Effector memory CD8-positive, alpha-beta T cell (primary cell): ENCODE data around the gene NPFF.
"Not testable (repeated sequence)": the region's sequence is repeated elsewhere in the genome, so short reads cannot be mapped to it uniquely, and the experiment has no call there.

Experiments
- ATAC-seq: fragments of 150-1000 bp; cut with Tn5 transposase; replicated peaks from 2 replicates; pipeline ENCODE4 v1.10.0; 2021; ENCODE audit warnings: mild to moderate bottlenecking, moderate library complexity
- DNase-seq, 3 experiments: peaks; one replicate each; pipeline ENCODE4 v3.0.0; 2021
- H3K27ac Mint-ChIP-seq, 2 donors: one replicate each; pipeline ENCODE4 v1.8.0; 2022; ENCODE audit warnings: mild to moderate bottlenecking in 2 of 2, mixed read lengths in 2 of 2, moderate library complexity in 2 of 2
- H3K27me3 Mint-ChIP-seq, 2 donors: one replicate each; pipeline ENCODE4 v1.8.0; 2022; ENCODE audit warnings: mixed read lengths in 2 of 2
- H3K36me3 Mint-ChIP-seq: one replicate; pipeline ENCODE4 v1.8.0; 2022; ENCODE audit warnings: mild to moderate bottlenecking, moderate library complexity, mixed read lengths; ENCODE audit not compliant: insufficient read depth
- H3K4me1 Mint-ChIP-seq, 2 donors: one replicate each; pipeline ENCODE4 v1.8.0; 2022; ENCODE audit warnings: low read depth in 2 of 2, mixed read lengths in 2 of 2
- H3K4me3 Mint-ChIP-seq, 2 donors: one replicate each; pipeline ENCODE4 v1.8.0; 2022; ENCODE audit warnings: mild to moderate bottlenecking in 2 of 2, mixed read lengths in 2 of 2, moderate library complexity in 2 of 2
- H3K9me3 Mint-ChIP-seq, 2 donors: one replicate each; pipeline ENCODE4 v1.8.0; 2022; ENCODE audit warnings: mixed read lengths in 2 of 2
- total RNA-seq, 9 experiments: gene quantifications; one replicate each; lab custom pipeline; 2026; lab: John Stamatoyannopoulos, UW

The NPFF gene
- 0 to 0.68 (median 0.11) reads per million in 9 experiments for total RNA-seq

- peak within 1 kb of the TSS in 1 of 2 donors; percentile 81 for H3K27ac Mint-ChIP-seq
Measured at GRCh38 chr12:53506881-53507602, at the start of gene NPFF. TSS of gene NPFF (minus strand) at chr12:53507484. CDS start at chr12:53507474, 10 bp downstream.

GRCh38 chr12:53552361-53553327 is 45.4 kb upstream of the NPFF start:
- Mint-ChIP-seq H3K27ac (peak overlapping the region in 1 of 2 donors; percentile 44), H3K27me3 (no peaks in the 10 kb centered on the region), H3K4me1 (no peaks in the 10 kb centered on the region), H3K9me3 (no peaks in the 10 kb centered on the region), H3K36me3 (peaks cover 25% of the 10 kb centered on the region), H3K4me3 (no peak overlapping the region)
- no peak for DNase-seq
- no peak for ATAC-seq

More at GRCh38 chr12:53506881-53507602, at the start of gene NPFF:
- no peak within 1 kb of the TSS for H3K4me3 Mint-ChIP-seq
- DNase-seq, result no peak
- no peak for ATAC-seq
- peaks cover 5% of the 10 kb centered on the region for H3K36me3 Mint-ChIP-seq
- H3K4me1 Mint-ChIP-seq, result peaks cover 10 to 13% of the 10 kb centered on the region in 2 donors
- H3K27me3 Mint-ChIP-seq, result no peaks in the 10 kb centered on the region
- H3K9me3 Mint-ChIP-seq, result no peaks in the 10 kb centered on the region

DNA sequence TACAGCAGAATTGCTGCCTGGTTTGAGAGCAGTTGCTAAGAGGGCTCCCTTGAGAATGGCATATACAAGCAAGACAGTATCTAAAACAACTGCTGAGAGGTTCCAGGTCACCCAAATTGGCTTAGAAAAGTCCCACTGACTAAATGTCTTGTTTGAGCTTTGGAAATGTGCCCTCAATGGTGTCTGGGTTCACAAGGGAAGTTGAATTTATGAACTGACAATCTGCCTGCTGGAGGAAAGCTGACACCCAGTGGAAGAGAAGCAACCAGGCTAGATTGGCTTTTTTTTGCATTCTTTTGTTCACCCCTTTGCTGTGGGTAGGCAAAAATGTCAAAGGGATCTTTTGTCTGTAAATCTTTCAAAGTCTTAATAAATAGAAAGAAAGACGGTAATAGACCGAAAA is 44.6 kb upstream of the NPFF start:
- Mint-ChIP-seq H3K27me3 (no peaks in the 10 kb centered on the region), H3K4me1 (no peaks in the 10 kb centered on the region), H3K9me3 (no peaks in the 10 kb centered on the region), H3K36me3 (peaks cover 32% of the 10 kb centered on the region), H3K27ac (no peak overlapping the region), H3K4me3 (no peak overlapping the region)
- no peak for ATAC-seq
- no peak for DNase-seq

- Mint-ChIP-seq H3K36me3 (peaks cover 43% of the 10 kb centered on the region), H3K4me1 (no peaks in the 10 kb centered on the region), H3K27me3 (no peaks in the 10 kb centered on the region), H3K27ac (no peak overlapping the region), H3K9me3 (no peaks in the 10 kb centered on the region), H3K4me3 (no peak overlapping the region)
- DNase-seq (no peak), ATAC-seq (no peak)
Measured at GRCh38 chr12:53550595-53550994, 43.3 kb upstream of the NPFF start.

GRCh38 chr12:53550131-53550530 is 42.8 kb upstream of the NPFF start:
- not testable (repeated sequence) for H3K9me3 Mint-ChIP-seq, DNase-seq, H3K27ac Mint-ChIP-seq, ATAC-seq, H3K4me1 Mint-ChIP-seq, H3K4me3 Mint-ChIP-seq, H3K27me3 Mint-ChIP-seq
- H3K36me3 Mint-ChIP-seq, result peaks cover 43% of the 10 kb centered on the region

GRCh38 chr12:53548354-53548753 is 41.1 kb upstream of the NPFF start:
- not testable (repeated sequence) for DNase-seq, H3K27me3 Mint-ChIP-seq, H3K4me1 Mint-ChIP-seq, H3K9me3 Mint-ChIP-seq, H3K4me3 Mint-ChIP-seq, ATAC-seq
- Mint-ChIP-seq H3K27ac (peak overlapping the region in 1 of 2 donors; percentile 38), H3K36me3 (peaks cover 47% of the 10 kb centered on the region)

GRCh38 chr12:53543539-53543938 is 36.3 kb upstream of the NPFF start:
- ATAC-seq (peak; percentile 71), DNase-seq (peak; percentile 4 to 22 (median 5))
- no peak overlapping the region for H3K4me3 Mint-ChIP-seq
- peak overlapping the region in 1 of 2 donors; percentile 73 for H3K27ac Mint-ChIP-seq
- no peaks in the 10 kb centered on the region for H3K4me1 Mint-ChIP-seq
- H3K9me3 Mint-ChIP-seq, result no peaks in the 10 kb centered on the region
- peaks cover 65% of the 10 kb centered on the region for H3K36me3 Mint-ChIP-seq
- no peaks in the 10 kb centered on the region for H3K27me3 Mint-ChIP-seq

DNA sequence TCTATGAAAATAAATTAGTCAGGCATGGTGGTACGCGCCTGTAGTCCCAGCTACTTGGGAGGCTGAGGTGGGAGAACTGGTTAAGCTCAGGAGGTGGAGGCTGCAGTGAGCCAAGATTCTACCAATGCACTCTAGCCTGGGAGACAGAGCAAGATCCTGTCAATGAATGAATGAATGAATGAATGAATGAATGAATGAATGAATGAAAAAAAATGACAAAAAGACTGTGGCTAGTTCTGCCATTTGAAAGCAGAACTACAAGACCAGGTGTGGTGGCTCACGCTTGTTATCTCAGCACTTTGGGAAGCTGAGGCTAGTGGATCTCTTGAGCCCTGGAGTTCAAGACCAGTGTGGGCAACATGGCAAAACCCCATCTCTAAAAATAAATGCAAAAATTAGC is 32.2 kb upstream of the NPFF start:
- Mint-ChIP-seq H3K36me3 (peaks cover 72% of the 10 kb centered on the region), H3K4me1 (no peaks in the 10 kb centered on the region), H3K4me3 (no peak overlapping the region), H3K9me3 (no peaks in the 10 kb centered on the region), H3K27ac (peak overlapping the region in 1 of 2 donors; percentile 79), H3K27me3 (no peaks in the 10 kb centered on the region)
- no peak for ATAC-seq
- no peak for DNase-seq

DNA sequence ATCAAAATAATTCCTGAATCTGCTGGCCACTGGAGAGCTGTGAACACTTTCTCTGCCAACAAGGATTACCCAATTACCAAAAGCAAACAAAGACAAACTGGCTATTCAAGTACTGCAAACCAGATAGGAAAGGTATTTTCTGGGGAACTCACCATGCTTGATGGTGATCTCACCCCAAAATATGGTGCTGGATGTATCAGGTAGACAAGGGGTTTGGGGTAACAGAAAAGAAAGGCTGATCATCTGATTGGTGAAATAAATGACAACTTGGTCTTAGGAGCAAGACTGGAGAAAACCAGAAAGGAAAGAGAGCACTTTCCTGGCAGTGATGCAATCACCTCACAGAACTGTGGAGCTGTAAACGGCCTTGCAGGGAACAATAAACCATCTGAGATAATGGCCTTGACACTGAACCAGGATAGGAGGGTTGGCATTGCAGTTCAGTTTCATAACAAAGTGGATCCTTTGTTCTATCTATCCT is 31.0 kb upstream of the NPFF start:
- ATAC-seq, result no peak
- peaks cover 80% of the 10 kb centered on the region for H3K36me3 Mint-ChIP-seq

GRCh38 chr12:53536962-53537361 is 29.7 kb upstream of the NPFF start:
- ATAC-seq, result no peak
- H3K27me3 Mint-ChIP-seq, result no peaks in the 10 kb centered on the region
- no peaks in the 10 kb centered on the region for H3K4me1 Mint-ChIP-seq
- H3K27ac Mint-ChIP-seq, result no peak overlapping the region
- peaks cover 80% of the 10 kb centered on the region for H3K36me3 Mint-ChIP-seq
- H3K9me3 Mint-ChIP-seq, result no peaks in the 10 kb centered on the region
- no peak for DNase-seq
- no peak overlapping the region for H3K4me3 Mint-ChIP-seq

More for the DNA sequence above, 31.0 kb upstream of the NPFF start:
- H3K9me3 Mint-ChIP-seq, result no peaks in the 10 kb centered on the region
- no peaks in the 10 kb centered on the region for H3K4me1 Mint-ChIP-seq
- H3K27me3 Mint-ChIP-seq, result no peaks in the 10 kb centered on the region
- no peak for DNase-seq
- peak overlapping the region in 1 of 2 donors; percentile 79 for H3K27ac Mint-ChIP-seq
- H3K4me3 Mint-ChIP-seq, result no peak overlapping the region

DNA sequence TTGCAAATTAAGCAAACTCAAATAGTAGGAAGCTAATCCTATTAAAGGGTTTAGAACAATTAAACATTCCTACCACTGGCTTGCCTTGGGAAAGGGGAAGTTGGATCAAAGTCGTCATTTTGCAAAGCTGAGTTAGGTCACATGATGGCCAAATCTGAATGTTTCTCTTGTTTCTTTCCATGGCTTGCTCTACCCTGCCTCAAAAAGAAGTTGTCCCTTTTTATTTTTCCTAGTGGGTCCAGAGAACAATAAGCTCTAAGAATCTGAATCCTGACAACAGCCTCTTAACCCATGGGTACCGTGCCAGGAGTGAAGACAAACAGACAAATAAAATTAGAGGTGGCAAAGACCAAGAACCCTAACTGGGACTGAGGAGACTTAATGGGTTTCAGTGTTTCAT is 26.2 kb upstream of the NPFF start:
- no peaks in the 10 kb centered on the region for H3K9me3 Mint-ChIP-seq
- H3K4me1 Mint-ChIP-seq, result no peaks in the 10 kb centered on the region
- no peak overlapping the region for H3K4me3 Mint-ChIP-seq
- ATAC-seq (no peak), DNase-seq (no peak)
- H3K27me3 Mint-ChIP-seq, result no peaks in the 10 kb centered on the region
- peaks cover 85% of the 10 kb centered on the region for H3K36me3 Mint-ChIP-seq
- no peak overlapping the region for H3K27ac Mint-ChIP-seq

DNA sequence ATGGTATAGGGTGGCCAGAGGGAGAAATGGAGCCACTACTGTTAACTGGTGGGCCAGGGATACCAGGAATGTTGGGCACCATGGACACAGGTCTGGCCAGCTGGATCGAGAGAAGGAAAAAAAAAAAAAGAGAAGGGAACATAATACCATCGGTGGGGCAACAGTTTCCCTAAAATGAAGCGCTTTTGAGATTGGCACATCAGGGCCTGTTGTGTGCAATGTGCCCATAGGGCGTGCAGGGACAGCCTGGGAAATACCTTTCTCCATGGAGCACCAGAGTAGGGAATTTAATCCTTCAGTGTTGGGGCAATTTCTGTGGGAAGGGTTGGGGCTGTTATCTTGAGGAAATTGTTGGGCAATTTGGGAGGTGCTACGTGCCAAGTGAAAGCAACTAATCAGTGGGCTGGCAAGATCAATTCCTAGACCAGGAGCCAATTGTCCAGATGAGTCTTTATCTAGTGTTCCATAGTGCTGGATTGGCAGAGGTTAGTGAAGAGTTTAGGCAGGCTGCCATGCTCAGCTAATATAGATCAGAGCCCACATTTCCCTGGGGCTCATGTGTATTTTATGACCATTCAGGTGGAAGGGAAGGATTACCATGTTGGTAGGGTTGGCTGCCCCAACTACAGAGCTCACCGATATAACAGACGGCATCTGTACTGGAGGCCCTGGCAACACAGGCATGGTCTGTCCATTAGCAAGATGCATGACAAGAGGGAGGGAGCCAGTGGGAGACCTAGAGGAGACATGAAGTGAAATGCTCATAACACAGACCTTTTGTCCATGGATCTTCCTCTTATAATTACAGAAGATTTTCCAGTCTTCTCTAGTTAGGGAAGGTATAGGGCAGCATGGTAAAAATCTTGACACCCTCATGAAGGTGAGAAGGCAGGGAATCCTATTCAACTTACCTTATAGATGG is 25.5 kb upstream of the NPFF start:
- Mint-ChIP-seq H3K27me3 (no peaks in the 10 kb centered on the region), H3K4me3 (no peak overlapping the region), H3K4me1 (no peaks in the 10 kb centered on the region), H3K27ac (peak overlapping the region in 1 of 2 donors; percentile 35), H3K9me3 (no peaks in the 10 kb centered on the region), H3K36me3 (peaks cover 89% of the 10 kb centered on the region)
- DNase-seq (no peak), ATAC-seq (no peak)

GRCh38 chr12:53532021-53532420 is 24.7 kb upstream of the NPFF start:
- ATAC-seq (no peak), DNase-seq (no peak)
- Mint-ChIP-seq H3K27me3 (no peaks in the 10 kb centered on the region), H3K4me3 (no peak overlapping the region), H3K4me1 (no peaks in the 10 kb centered on the region), H3K9me3 (no peaks in the 10 kb centered on the region), H3K27ac (no peak overlapping the region), H3K36me3 (peaks cover 82% of the 10 kb centered on the region)
